GM19043 (cell line): ENCODE results near the gene CDCA3.
"Not testable (repeated sequence)": the region's sequence is repeated elsewhere in the genome, so short reads cannot be mapped to it uniquely, and the experiment has no call there.

ENCODE experiments used
- ATAC-seq: cut with Tn5 transposase; IDR thresholded peaks from one replicate; pipeline ENCODE4 v1.9.1; 2021; ENCODE audit warnings: low read depth; ENCODE audit not compliant: unreplicated experiment

The CDCA3 gene

GRCh38 chr12:6873094-6874014 is 22.3 kb upstream of the CDCA3 start, which contains the start of gene SPSB2:
Gene SPSB2 (minus strand): TSS chr12:6873303. CDS start chr12:6872901, 402 bp downstream.
- peak; percentile 71 for ATAC-seq

GRCh38 chr12:6872073-6873048 is 21.3 kb upstream of the CDCA3 start:
- ATAC-seq, result no peak

GRCh38 chr12:6871052-6871957 is 20.2 kb upstream of the CDCA3 start:
- no peak for ATAC-seq

GRCh38 chr12:6870304-6870703 is 19.2 kb upstream of the CDCA3 start:
- not testable (repeated sequence) for ATAC-seq

- no peak for ATAC-seq
Observed at GRCh38 chr12:6869049-6870021, 18.2 kb upstream of the CDCA3 start.

- no peak for ATAC-seq
Observed at GRCh38 chr12:6868211-6869048, 17.3 kb upstream of the CDCA3 start.

- ATAC-seq, result peak; percentile 54
Observed at GRCh38 chr12:6867413-6868210, 16.5 kb upstream of the CDCA3 start, which contains the start of gene TPI1. Gene TPI1 (plus strand): TSS chr12:6867531. CDS start chr12:6867567, 36 bp downstream.

- peak; percentile 4 for ATAC-seq
Observed at GRCh38 chr12:6866920-6867412, 15.9 kb upstream of the CDCA3 start.

- no peak for ATAC-seq
Observed at GRCh38 chr12:6866163-6866919, 15.3 kb upstream of the CDCA3 start.

GRCh38 chr12:6865307-6865706 is 14.2 kb upstream of the CDCA3 start:
- not testable (repeated sequence) for ATAC-seq

GRCh38 chr12:6863586-6864321 is 12.7 kb upstream of the CDCA3 start:
- no peak for ATAC-seq

- no peak for ATAC-seq
Observed at GRCh38 chr12:6863033-6863432, 11.9 kb upstream of the CDCA3 start.

GRCh38 chr12:6861391-6861790 is 10.3 kb upstream of the CDCA3 start:
- ATAC-seq, result no peak

- ATAC-seq, result no peak
Observed at GRCh38 chr12:6860942-6861341, 9.9 kb upstream of the CDCA3 start.

- no peak for ATAC-seq
Observed at GRCh38 chr12:6860116-6860515, 9.0 kb upstream of the CDCA3 start.

GRCh38 chr12:6858799-6859198 is 7.7 kb upstream of the CDCA3 start:
- ATAC-seq, result no peak
